PC-3 (cell line): ENCODE measurements around the gene TBC1D5. TPM values are rescaled to one million over a fixed set of nuclear protein-coding genes. Genes with fewer than 3 reads are reported as not detected.

Source experiments
- ATAC-seq: fragments of 200-7000 bp; cut with Tn5 transposase; 2 replicates; pipeline ENCODE4 v1.9.1; 2020; ENCODE audit warnings: mild to moderate bottlenecking, moderate library complexity
- BruUV-seq: library from RNA; stranded (reverse); fragments of 400-500 nt; replicated peaks from 2 replicates; lab custom pipeline; 2021; lab: Mats Ljungman, UMichigan
- CTCF ChIA-PET: fragments of 300-600 bp; sonication (Branson Sonifier 250); formaldehyde crosslinking; loops from one replicate; lab custom pipeline; 2022; ENCODE audit warnings: antibody characterized with exemption; lab: Charles Lee
- POLR2A ChIA-PET: fragments of 300-600 bp; sonication (Branson Sonifier 250); formaldehyde crosslinking; loops from one replicate; lab custom pipeline; 2022; ENCODE audit warnings: antibody characterized with exemption; ENCODE audit not compliant: unreplicated experiment; lab: Charles Lee
- DNase-seq: peaks from one replicate; pipeline ENCODE4 v3.0.0-alpha.2; 2015
- H2AFZ ChIP-seq: fragments of 300-600 bp; sonication (generic); 2 replicates; pipeline ENCODE4 v1.6.0; 2016; ENCODE audit warnings: antibody characterized with exemption, low read length
- H3F3A ChIP-seq: fragments of 300-600 bp; sonication (generic); one replicate; pipeline ENCODE4 v1.6.0; 2017; ENCODE audit warnings: antibody characterized with exemption, low read length, control low read depth, mild to moderate bottlenecking; ENCODE audit not compliant: unreplicated experiment
- H3K27ac ChIP-seq: fragments of 300-600 bp; sonication (generic); 2 replicates; pipeline ENCODE4 v1.5.1; 2016; ENCODE audit warnings: mild to moderate bottlenecking, low read length
- H3K27me3 ChIP-seq: fragments of 300-600 bp; sonication (generic); 2 replicates; pipeline ENCODE4 v1.6.1; 2016; ENCODE audit warnings: low read length, mixed read lengths
- H3K36me3 ChIP-seq: fragments of 300-600 bp; sonication (generic); 2 replicates; pipeline ENCODE4 v1.6.1; 2016; ENCODE audit warnings: low read depth, mixed run types, low read length, mixed read lengths
- H3K4me1 ChIP-seq: fragments of 300-600 bp; sonication (generic); 2 replicates; pipeline ENCODE4 v1.5.1; 2016; ENCODE audit warnings: low read length; ENCODE audit not compliant: insufficient read depth
- H3K4me2 ChIP-seq: fragments of 300-600 bp; sonication (generic); 2 replicates; pipeline ENCODE4 v1.6.0; 2016; ENCODE audit warnings: low read length
- H3K4me3 ChIP-seq: fragments of 300-600 bp; sonication (generic); 2 replicates; pipeline ENCODE4 v1.5.1; 2016; ENCODE audit warnings: mild to moderate bottlenecking, low read length, mixed read lengths
- H3K79me2 ChIP-seq: fragments of 300-600 bp; sonication (generic); 2 replicates; pipeline ENCODE4 v1.6.1; 2017; ENCODE audit warnings: low read length, mixed read lengths
- H3K9ac ChIP-seq: fragments of 300-600 bp; sonication (generic); 2 replicates; pipeline ENCODE4 v1.6.0; 2016; ENCODE audit warnings: mild to moderate bottlenecking, low read length
- H3K9me2 ChIP-seq: fragments of 300-600 bp; sonication (generic); replicated peaks from 2 replicates; pipeline ENCODE4 v1.6.1; 2016; ENCODE audit warnings: mixed run types, low read length, mixed read lengths
- H3K9me3 ChIP-seq: fragments of 300-600 bp; sonication (generic); 2 replicates; pipeline ENCODE4 v1.6.1; 2016; ENCODE audit warnings: low read length, mixed read lengths
- H4K20me1 ChIP-seq: fragments of 300-600 bp; sonication (generic); 2 replicates; pipeline ENCODE4 v1.6.1; 2016; ENCODE audit warnings: low read length, mixed read lengths
- EZH2 ChIP-seq: fragments of 300-600 bp; sonication (generic); IDR thresholded peaks from one replicate; pipeline ENCODE4 v1.6.1; 2017; ENCODE audit warnings: antibody characterized with exemption, mild to moderate bottlenecking, low read length; ENCODE audit not compliant: unreplicated experiment
- EZH2phosphoT487 ChIP-seq: fragments of 300-600 bp; sonication (generic); IDR thresholded peaks from 2 replicates; pipeline ENCODE4 v1.6.1; 2018; ENCODE audit warnings: mild to moderate bottlenecking, antibody characterized with exemption, low read length, borderline replicate concordance
- intact Hi-C: fragments of 100-400 bp; cut with micrococcal nuclease; formaldehyde crosslinking; loops from 2 replicates; pipeline ENCODE4 v1.9.0; 2023
- total RNA-seq: library from RNA; depleted of rRNA; stranded (reverse); fragments of >200 nt; gene quantifications from 2 replicates; pipeline ENCODE4 v1.2.3, GENCODE V29; 2014
- TF ChIP-seq, protein P1 (sequence below): fragments of 300-600 bp; sonication (generic); conservative IDR thresholded peaks from 2 replicates; pipeline ENCODE4 v1.5.1; 2017; ENCODE audit warnings: antibody characterized with exemption, low read depth, mild to moderate bottlenecking, low read length

Gene TBC1D5
- total RNA-seq, 1 experiment from 2014 or later = 54.5 TPM

DNA sequence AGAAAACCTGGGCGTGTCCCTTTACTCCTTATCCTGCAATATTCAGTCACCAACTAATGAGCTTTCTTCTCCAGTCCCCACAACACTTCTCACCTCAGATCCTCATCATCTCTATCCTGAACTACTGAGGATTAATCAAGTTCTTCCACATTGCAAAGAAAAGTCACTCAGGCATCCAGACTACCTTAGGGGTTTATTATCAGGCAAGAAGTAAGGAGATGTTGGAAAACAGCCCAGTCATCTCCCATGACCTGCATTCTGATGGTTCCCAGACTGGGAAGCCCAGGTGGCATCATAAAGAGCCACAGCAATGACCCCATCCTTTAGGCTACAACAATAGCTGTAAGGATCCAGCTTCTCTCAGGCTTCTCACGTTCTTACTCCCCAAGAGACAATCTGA, 3.5 kb upstream of the TBC1D5 start:
- no peak for DNase-seq
- no peaks in the 10 kb centered on the region for H3K27me3 ChIP-seq
- no peak overlapping the region for H3K4me3 ChIP-seq
- H3F3A ChIP-seq = peaks cover 3% of the 10 kb centered on the region
- H3K36me3 ChIP-seq = no peaks in the 10 kb centered on the region
- H3K9ac ChIP-seq = no peak overlapping the region
- no peaks in the 10 kb centered on the region for H3K9me3 ChIP-seq
- no TSS peak for BruUV-seq
- ChIA-PET CTCF (no interaction called here), POLR2A (interaction anchor here (0.7 kb wide), 1 partner anchor 274 kb away, joined by 7 read pairs; no protein-coding TSS in a partner anchor)
- no peaks in the 10 kb centered on the region for H3K9me2 ChIP-seq
- H3K79me2 ChIP-seq = peaks cover 9% of the 10 kb centered on the region
- intact Hi-C loops = loop anchor here (10.0 kb wide), 1 partner anchor 349 kb away; no protein-coding TSS in a partner anchor
- H3K27ac ChIP-seq = no peak overlapping the region
- H3K4me2 ChIP-seq = no peak overlapping the region
- ATAC-seq = no peak
- no peak overlapping the region for H2AFZ ChIP-seq
- H3K4me1 ChIP-seq = peaks cover 15% of the 10 kb centered on the region
- H4K20me1 ChIP-seq = no peaks in the 10 kb centered on the region
- no peak for TF ChIP-seq EZH2phosphoT487
- TF ChIP-seq, protein P1, sequence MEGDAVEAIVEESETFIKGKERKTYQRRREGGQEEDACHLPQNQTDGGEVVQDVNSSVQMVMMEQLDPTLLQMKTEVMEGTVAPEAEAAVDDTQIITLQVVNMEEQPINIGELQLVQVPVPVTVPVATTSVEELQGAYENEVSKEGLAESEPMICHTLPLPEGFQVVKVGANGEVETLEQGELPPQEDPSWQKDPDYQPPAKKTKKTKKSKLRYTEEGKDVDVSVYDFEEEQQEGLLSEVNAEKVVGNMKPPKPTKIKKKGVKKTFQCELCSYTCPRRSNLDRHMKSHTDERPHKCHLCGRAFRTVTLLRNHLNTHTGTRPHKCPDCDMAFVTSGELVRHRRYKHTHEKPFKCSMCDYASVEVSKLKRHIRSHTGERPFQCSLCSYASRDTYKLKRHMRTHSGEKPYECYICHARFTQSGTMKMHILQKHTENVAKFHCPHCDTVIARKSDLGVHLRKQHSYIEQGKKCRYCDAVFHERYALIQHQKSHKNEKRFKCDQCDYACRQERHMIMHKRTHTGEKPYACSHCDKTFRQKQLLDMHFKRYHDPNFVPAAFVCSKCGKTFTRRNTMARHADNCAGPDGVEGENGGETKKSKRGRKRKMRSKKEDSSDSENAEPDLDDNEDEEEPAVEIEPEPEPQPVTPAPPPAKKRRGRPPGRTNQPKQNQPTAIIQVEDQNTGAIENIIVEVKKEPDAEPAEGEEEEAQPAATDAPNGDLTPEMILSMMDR = no peak
- no peak for TF ChIP-seq EZH2

DNA sequence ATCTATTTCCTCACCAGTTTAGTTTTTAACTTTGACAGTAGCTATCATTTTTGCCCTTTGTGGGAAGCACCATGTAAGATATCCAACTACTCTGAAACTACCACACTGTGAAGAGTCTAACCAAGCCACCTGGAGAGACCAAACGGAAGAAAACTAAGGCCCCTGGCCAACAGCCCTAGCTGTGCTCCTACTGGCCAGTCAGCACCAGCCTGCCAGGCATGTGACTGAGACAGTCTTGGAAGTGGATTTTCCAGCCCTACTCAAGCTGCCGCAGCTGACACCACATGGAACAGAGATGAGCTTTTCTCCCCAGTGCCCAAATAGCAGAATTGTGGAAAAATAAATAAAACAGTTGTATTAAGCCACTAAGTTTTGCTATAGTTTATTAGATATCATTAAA, 2.9 kb upstream of the TBC1D5 start:
- H3K79me2 ChIP-seq = peaks cover 12% of the 10 kb centered on the region
- H3K9ac ChIP-seq = no peak overlapping the region
- H3K9me2 ChIP-seq = no peaks in the 10 kb centered on the region
- peaks cover 4% of the 10 kb centered on the region for H3F3A ChIP-seq
- no peak overlapping the region for H2AFZ ChIP-seq
- H3K9me3 ChIP-seq = no peaks in the 10 kb centered on the region
- ChIA-PET CTCF (no interaction called here), POLR2A (no interaction called here)
- no peaks in the 10 kb centered on the region for H3K27me3 ChIP-seq
- TF ChIP-seq EZH2phosphoT487 (no peak), EZH2 (no peak)
- TF ChIP-seq, protein P1 = no peak
- no peak overlapping the region for H3K27ac ChIP-seq
- no peaks in the 10 kb centered on the region for H4K20me1 ChIP-seq
- H3K36me3 ChIP-seq = no peaks in the 10 kb centered on the region
- intact Hi-C loops = loop anchor here (10.0 kb wide), 1 partner anchor 350 kb away; no protein-coding TSS in a partner anchor
- ATAC-seq (no peak), DNase-seq (no peak)
- peaks cover 19% of the 10 kb centered on the region for H3K4me1 ChIP-seq
- no peak overlapping the region for H3K4me2 ChIP-seq
- no TSS peak for BruUV-seq
- H3K4me3 ChIP-seq = no peak overlapping the region

DNA sequence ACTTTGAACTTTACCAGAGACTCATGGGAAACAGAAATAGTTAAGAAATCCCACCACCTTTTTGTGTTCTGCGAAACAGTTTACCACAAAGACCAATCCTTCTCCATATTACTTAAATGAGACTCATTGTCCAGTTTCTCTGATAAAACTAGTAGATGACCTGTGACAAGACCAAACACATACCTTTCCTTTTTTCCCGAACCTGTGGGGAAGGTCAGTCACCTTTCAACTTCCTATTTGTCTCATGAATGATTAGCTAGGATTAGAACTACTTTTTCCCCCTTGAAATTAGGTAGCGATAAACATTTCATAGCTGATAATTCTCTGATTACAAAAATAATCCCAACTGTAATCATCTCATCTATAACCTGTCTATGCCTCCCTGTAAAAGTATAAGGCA, 2.3 kb upstream of the TBC1D5 start:
- Histone ChIP-seq H2AFZ (no peak overlapping the region), H3K4me3 (no peak overlapping the region), H3K9me3 (no peaks in the 10 kb centered on the region), H3K4me1 (peaks cover 24% of the 10 kb centered on the region), H3K4me2 (no peak overlapping the region), H3K9ac (no peak overlapping the region), H3K79me2 (peaks cover 18% of the 10 kb centered on the region), H3K27ac (no peak overlapping the region), H3K27me3 (no peaks in the 10 kb centered on the region), H3K9me2 (no peaks in the 10 kb centered on the region), H3K36me3 (no peaks in the 10 kb centered on the region), H4K20me1 (no peaks in the 10 kb centered on the region), H3F3A (peaks cover 4% of the 10 kb centered on the region)
- POLR2A ChIA-PET = no interaction called here
- BruUV-seq = no TSS peak
- TF ChIP-seq, protein P1 = no peak
- TF ChIP-seq EZH2 = no peak
- no peak for TF ChIP-seq EZH2phosphoT487
- ATAC-seq (no peak), DNase-seq (no peak)
- intact Hi-C loops = loop anchor here (5.0 to 10.0 kb wide), 2 partner anchors 237 to 350 kb away; no protein-coding TSS in a partner anchor
- CTCF ChIA-PET = no interaction called here
